ENCODE results near the gene ZBTB37.

ZBTB37 gene

DNA sequence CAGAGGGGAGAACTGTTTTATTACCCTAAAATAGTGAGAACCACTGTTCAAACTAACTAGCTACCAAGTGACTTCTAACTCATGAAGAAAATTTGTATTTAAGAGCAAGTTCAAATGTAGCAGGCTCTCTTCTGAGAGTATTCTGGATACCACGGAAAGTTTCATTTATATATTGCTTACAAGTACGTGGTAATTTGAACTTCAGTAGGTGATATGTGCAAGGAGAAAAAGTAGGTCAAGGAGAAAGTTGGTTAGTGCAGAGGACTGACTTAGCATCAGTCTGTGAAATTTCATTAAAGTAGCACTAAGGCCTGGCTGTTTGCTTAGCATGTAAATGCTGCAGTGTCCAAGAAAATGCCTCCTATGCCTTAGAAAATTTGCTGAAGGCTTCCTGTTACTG is 32.2 kb downstream of the ZBTB37 start (continued):
- TF ChIP-seq, protein P1, sequence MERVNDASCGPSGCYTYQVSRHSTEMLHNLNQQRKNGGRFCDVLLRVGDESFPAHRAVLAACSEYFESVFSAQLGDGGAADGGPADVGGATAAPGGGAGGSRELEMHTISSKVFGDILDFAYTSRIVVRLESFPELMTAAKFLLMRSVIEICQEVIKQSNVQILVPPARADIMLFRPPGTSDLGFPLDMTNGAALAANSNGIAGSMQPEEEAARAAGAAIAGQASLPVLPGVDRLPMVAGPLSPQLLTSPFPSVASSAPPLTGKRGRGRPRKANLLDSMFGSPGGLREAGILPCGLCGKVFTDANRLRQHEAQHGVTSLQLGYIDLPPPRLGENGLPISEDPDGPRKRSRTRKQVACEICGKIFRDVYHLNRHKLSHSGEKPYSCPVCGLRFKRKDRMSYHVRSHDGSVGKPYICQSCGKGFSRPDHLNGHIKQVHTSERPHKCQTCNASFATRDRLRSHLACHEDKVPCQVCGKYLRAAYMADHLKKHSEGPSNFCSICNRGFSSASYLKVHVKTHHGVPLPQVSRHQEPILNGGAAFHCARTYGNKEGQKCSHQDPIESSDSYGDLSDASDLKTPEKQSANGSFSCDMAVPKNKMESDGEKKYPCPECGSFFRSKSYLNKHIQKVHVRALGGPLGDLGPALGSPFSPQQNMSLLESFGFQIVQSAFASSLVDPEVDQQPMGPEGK (CRISPR knock-in tag; IDR thresholded peaks at IDR 0.05; ENCODE audit: borderline replicate concordance), result no peak

DNA sequence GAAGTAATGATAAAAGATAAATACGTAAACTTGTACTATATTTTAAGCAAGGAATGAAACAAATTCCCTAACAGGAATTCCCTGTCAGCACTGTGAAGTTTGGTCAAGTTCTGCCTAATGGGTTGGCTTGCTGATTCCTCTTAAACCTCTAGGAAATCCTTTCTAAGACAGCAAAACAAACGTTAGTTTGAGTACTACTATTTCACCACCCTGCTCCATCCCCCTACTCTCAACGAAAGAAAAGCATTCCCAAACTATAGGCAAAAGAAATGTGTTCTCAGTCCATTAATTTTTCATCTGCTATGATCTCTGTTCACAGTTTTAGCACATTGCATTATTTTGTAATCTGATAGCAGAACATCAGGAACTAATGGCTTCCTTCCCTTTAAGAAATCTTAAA is 32.8 kb downstream of the ZBTB37 start:
- TF ChIP-seq CSDC2 (CRISPR knock-in tag; IDR thresholded peaks at IDR 0.05), result no peak
- TF ChIP-seq, protein P1 (CRISPR knock-in tag; IDR thresholded peaks at IDR 0.05; ENCODE audit: borderline replicate concordance), result no peak
- no peak for ATAC-seq

DNA sequence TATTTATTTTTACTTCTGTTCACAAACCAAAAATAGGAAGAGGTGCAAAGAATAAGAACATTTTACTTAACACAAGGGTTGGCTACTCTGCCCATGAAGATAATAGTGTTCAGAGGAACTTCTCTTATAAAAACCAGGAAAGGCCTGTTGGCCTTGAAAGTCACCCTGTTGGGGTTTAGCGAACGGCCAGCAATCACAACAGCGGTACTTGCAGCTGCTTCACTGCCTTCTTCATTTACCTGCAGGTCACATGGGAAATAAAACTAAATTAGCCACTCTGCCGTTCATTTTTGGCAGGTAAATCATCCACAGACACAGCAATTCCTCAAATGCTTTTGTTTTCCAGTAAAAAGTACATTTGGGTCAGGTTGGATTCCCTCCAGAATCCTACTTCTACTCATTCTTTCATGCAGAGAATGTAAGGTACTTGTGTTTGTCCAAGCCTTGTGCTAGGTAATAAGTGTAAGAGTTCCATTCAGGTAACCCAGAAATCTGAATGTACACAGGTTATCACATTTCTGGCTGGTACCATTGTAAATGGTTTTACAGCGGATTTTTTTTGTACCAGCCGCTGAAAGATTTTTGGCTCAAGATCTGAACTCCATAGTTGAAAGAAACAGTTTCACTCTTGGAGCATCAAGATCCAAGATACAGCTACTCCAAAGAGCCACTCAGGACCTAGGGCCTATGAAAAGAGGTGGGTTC is 35.8 kb downstream of the ZBTB37 start:
- TF ChIP-seq ZC3H10 (CRISPR knock-in tag; IDR thresholded peaks at IDR 0.05), result no peak
- ATAC-seq, result no peak

DNA sequence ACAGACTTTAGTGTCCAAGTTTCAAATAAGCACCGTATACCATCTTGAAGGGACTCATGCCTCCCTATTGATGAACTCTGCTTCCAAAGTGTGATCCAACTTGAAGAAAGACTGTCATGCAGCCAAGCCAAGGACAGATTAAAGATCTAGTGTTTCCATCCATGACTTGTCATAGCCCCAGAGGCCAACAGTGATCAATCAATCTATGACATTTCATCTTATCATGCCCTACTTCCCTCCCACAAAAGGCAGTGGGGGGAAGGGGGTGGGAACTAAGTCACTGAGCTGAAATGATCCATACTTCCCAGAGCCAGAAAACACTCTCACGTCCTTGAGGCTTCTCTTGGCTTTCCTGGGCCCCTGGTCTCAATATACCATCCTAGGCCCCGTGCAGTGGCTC is 44.9 kb downstream of the ZBTB37 start:
- ATAC-seq, result no peak

DNA sequence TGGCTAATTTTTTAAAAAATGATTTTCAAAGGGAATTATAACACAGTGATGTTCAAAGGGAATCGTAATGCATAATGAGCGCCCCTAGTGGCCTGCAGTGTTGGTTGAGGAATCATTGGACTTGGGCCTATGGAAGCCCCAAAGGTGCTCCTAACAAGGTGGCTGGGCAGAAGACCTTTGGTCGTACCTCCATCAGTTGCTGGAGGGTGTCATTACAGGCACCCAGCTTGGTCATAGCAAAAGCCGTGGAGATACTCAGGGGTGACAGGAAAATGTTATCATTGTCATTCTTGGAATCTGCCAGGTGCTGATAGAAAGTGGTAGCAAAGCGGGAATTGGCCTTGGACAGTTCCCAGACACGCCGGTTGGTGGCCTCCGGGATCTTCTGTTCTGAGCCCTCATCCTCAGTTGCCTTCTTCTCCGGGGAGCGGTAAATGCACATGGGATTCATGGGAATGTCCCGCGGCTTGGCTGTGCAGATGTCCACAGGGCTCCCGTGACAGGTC is 46.2 kb downstream of the ZBTB37 start:
- ATAC-seq, result peak; percentile 89
- TF ChIP-seq PPARA (CRISPR knock-in tag; IDR thresholded peaks at IDR 0.05; ENCODE audit: borderline replicate concordance) (no peak), ZNF70 (CRISPR knock-in tag; IDR thresholded peaks at IDR 0.05) (no peak), CSDC2 (CRISPR knock-in tag; IDR thresholded peaks at IDR 0.05) (no peak), TCF4 (CRISPR knock-in tag; IDR thresholded peaks at IDR 0.05; ENCODE audit: borderline replicate concordance) (no peak), ZFP30 (CRISPR knock-in tag; IDR thresholded peaks at IDR 0.05) (no peak), RARB (CRISPR knock-in tag; IDR thresholded peaks at IDR 0.05) (no peak), ZNF8 (CRISPR knock-in tag; IDR thresholded peaks at IDR 0.05) (no peak), BACH2 (CRISPR knock-in tag; IDR thresholded peaks at IDR 0.05; ENCODE audit: borderline replicate concordance) (no peak), TOX (CRISPR knock-in tag; IDR thresholded peaks at IDR 0.05; ENCODE audit: borderline replicate concordance) (no peak), ZFP3 (CRISPR knock-in tag; IDR thresholded peaks at IDR 0.05) (no peak)
- TF ChIP-seq, protein P2, sequence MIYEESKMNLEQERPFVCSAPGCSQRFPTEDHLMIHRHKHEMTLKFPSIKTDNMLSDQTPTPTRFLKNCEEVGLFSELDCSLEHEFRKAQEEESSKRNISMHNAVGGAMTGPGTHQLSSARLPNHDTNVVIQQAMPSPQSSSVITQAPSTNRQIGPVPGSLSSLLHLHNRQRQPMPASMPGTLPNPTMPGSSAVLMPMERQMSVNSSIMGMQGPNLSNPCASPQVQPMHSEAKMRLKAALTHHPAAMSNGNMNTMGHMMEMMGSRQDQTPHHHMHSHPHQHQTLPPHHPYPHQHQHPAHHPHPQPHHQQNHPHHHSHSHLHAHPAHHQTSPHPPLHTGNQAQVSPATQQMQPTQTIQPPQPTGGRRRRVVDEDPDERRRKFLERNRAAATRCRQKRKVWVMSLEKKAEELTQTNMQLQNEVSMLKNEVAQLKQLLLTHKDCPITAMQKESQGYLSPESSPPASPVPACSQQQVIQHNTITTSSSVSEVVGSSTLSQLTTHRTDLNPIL (CRISPR knock-in tag; IDR thresholded peaks at IDR 0.05; ENCODE audit: low read depth), result no peak
- TF ChIP-seq, protein P3, sequence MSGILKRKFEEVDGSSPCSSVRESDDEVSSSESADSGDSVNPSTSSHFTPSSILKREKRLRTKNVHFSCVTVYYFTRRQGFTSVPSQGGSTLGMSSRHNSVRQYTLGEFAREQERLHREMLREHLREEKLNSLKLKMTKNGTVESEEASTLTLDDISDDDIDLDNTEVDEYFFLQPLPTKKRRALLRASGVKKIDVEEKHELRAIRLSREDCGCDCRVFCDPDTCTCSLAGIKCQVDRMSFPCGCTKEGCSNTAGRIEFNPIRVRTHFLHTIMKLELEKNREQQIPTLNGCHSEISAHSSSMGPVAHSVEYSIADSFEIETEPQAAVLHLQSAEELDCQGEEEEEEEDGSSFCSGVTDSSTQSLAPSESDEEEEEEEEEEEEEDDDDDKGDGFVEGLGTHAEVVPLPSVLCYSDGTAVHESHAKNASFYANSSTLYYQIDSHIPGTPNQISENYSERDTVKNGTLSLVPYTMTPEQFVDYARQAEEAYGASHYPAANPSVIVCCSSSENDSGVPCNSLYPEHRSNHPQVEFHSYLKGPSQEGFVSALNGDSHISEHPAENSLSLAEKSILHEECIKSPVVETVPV (CRISPR knock-in tag; IDR thresholded peaks at IDR 0.05), result no peak
- TF ChIP-seq, protein P4, sequence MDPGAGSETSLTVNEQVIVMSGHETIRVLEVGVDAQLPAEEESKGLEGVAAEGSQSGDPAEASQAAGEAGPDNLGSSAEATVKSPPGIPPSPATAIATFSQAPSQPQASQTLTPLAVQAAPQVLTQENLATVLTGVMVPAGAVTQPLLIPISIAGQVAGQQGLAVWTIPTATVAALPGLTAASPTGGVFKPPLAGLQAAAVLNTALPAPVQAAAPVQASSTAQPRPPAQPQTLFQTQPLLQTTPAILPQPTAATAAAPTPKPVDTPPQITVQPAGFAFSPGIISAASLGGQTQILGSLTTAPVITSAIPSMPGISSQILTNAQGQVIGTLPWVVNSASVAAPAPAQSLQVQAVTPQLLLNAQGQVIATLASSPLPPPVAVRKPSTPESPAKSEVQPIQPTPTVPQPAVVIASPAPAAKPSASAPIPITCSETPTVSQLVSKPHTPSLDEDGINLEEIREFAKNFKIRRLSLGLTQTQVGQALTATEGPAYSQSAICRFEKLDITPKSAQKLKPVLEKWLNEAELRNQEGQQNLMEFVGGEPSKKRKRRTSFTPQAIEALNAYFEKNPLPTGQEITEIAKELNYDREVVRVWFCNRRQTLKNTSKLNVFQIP (CRISPR knock-in tag; IDR thresholded peaks at IDR 0.05; ENCODE audit: borderline replicate concordance, low read depth), result no peak
- TF ChIP-seq, protein P5, sequence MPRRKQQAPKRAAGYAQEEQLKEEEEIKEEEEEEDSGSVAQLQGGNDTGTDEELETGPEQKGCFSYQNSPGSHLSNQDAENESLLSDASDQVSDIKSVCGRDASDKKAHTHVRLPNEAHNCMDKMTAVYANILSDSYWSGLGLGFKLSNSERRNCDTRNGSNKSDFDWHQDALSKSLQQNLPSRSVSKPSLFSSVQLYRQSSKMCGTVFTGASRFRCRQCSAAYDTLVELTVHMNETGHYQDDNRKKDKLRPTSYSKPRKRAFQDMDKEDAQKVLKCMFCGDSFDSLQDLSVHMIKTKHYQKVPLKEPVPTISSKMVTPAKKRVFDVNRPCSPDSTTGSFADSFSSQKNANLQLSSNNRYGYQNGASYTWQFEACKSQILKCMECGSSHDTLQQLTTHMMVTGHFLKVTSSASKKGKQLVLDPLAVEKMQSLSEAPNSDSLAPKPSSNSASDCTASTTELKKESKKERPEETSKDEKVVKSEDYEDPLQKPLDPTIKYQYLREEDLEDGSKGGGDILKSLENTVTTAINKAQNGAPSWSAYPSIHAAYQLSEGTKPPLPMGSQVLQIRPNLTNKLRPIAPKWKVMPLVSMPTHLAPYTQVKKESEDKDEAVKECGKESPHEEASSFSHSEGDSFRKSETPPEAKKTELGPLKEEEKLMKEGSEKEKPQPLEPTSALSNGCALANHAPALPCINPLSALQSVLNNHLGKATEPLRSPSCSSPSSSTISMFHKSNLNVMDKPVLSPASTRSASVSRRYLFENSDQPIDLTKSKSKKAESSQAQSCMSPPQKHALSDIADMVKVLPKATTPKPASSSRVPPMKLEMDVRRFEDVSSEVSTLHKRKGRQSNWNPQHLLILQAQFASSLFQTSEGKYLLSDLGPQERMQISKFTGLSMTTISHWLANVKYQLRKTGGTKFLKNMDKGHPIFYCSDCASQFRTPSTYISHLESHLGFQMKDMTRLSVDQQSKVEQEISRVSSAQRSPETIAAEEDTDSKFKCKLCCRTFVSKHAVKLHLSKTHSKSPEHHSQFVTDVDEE (CRISPR knock-in tag; IDR thresholded peaks at IDR 0.05), result no peak

More for the DNA sequence above, 44.9 kb downstream of the ZBTB37 start:
- TF ChIP-seq ZNF565 (CRISPR knock-in tag; conservative IDR thresholded peaks at IDR 0.05; ENCODE audit: low read depth), result no peak
- no peak for TF ChIP-seq GLIS3 (CRISPR knock-in tag; IDR thresholded peaks at IDR 0.05)
- TF ChIP-seq TCF4 (CRISPR knock-in tag; IDR thresholded peaks at IDR 0.05; ENCODE audit: borderline replicate concordance), result no peak
- TF ChIP-seq, protein P5 (CRISPR knock-in tag; IDR thresholded peaks at IDR 0.05), result no peak
- no peak for TF ChIP-seq ARNTL (CRISPR knock-in tag; IDR thresholded peaks at IDR 0.05; ENCODE audit: borderline replicate concordance, low read depth)
- no peak for TF ChIP-seq ZC3H10 (CRISPR knock-in tag; IDR thresholded peaks at IDR 0.05)
